ENCODE data around the gene TSPAN5. TPM values are rescaled to one million over a fixed set of nuclear protein-coding genes. Genes with fewer than 3 reads are reported as not detected.

Gene TSPAN5
- total RNA-seq, 6 experiments from 2014 or later: 59.6 to 75.4 (median 67.6) TPM

DNA sequence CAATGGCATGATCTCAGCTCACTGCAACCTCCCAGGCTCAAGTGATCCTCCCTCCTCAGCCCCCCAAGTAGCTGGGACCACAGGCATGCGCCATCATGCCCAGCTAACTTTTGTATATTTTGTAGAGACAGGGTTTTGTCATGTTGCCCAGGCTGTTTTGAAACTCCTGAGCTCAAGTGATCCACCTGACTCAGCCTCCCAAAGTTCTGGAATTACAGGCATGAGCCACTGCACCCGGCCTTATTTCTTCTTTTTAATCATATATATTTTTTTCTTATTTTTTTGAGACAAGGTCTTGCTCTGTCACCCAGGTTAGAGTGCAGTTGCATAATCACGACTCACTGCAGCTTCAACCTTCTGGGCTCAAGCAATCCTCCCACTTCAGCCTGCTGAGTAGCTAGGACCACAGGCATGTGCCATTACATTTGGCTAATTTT lies 184.0 kb downstream of the TSPAN5 start:
- DNase-seq: peak; percentile 82
- H3K27ac Mint-ChIP-seq: peak overlapping the region; percentile 85
- H3K4me1 Mint-ChIP-seq (ENCODE audit: low read depth): peaks cover 51% of the 10 kb centered on the region
- H3K27me3 Mint-ChIP-seq (ENCODE audit: insufficient read depth): peaks cover 5% of the 10 kb centered on the region
- H3K9me3 Mint-ChIP-seq: no peaks in the 10 kb centered on the region
- peak overlapping the region; percentile 58 for H3K4me3 Mint-ChIP-seq
- H3K36me3 Mint-ChIP-seq (ENCODE audit: low read depth): peaks cover 70% of the 10 kb centered on the region
- TF ChIP-seq, protein P1, sequence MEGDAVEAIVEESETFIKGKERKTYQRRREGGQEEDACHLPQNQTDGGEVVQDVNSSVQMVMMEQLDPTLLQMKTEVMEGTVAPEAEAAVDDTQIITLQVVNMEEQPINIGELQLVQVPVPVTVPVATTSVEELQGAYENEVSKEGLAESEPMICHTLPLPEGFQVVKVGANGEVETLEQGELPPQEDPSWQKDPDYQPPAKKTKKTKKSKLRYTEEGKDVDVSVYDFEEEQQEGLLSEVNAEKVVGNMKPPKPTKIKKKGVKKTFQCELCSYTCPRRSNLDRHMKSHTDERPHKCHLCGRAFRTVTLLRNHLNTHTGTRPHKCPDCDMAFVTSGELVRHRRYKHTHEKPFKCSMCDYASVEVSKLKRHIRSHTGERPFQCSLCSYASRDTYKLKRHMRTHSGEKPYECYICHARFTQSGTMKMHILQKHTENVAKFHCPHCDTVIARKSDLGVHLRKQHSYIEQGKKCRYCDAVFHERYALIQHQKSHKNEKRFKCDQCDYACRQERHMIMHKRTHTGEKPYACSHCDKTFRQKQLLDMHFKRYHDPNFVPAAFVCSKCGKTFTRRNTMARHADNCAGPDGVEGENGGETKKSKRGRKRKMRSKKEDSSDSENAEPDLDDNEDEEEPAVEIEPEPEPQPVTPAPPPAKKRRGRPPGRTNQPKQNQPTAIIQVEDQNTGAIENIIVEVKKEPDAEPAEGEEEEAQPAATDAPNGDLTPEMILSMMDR (IDR thresholded peaks at IDR 0.05): no peak

DNA sequence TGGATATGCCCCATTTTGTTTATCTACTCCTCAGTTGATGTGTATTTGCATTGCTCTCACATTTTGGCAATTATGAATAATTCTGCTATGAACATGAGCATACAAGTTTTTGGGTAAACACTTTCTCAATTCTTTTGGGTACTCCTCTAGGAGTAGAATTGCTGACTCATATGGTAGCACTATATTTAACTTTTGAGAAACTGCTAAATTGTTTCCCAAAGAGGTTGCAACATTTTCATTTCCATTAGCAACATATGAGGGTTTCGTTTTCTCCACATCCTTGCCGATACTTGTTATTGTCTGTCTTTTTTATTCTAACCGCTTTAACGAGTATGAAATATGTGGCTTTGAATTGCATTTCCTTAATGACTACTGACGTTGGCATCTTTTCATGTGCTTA lies 185.4 kb downstream of the TSPAN5 start:
- Mint-ChIP-seq H3K27ac (peak overlapping the region; percentile 23; the same call in 1 of the 2 replicates), H3K27me3 (ENCODE audit: insufficient read depth) (peaks cover 5% of the 10 kb centered on the region), H3K4me1 (ENCODE audit: low read depth) (peaks cover 54% of the 10 kb centered on the region), H3K4me3 (no peak overlapping the region), H3K36me3 (ENCODE audit: low read depth) (peaks cover 58% of the 10 kb centered on the region), H3K9me3 (no peaks in the 10 kb centered on the region)
- TF ChIP-seq, protein P1 (IDR thresholded peaks at IDR 0.05): no peak
- DNase-seq: no peak

DNA sequence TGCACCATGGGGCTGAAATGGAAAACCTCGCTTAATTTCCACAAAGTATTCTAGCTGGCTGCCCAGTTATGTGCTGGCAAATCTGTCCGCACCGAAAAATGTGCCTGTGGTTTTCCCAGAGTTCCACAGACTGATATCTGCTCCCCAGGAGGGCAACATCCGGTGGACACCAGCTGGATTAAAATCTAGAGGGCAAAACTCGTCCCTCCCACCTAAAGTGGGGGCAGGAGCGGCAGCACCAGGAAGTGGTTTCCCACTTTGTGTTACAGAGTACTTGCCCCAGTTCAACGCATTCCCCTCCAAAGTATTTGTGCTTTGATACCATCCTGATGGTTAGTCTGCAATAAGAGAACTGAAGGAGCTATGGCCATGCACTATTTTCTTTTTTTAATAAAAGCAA lies 187.6 kb downstream of the TSPAN5 start:
- DNase-seq: no peak
- H3K4me3 Mint-ChIP-seq: no peak overlapping the region
- H3K9me3 Mint-ChIP-seq: no peaks in the 10 kb centered on the region
- H3K36me3 Mint-ChIP-seq (ENCODE audit: low read depth): peaks cover 45% of the 10 kb centered on the region
- H3K27ac Mint-ChIP-seq: no peak overlapping the region
- peaks cover 10% of the 10 kb centered on the region for H3K27me3 Mint-ChIP-seq (ENCODE audit: insufficient read depth)
- TF ChIP-seq, protein P1 (IDR thresholded peaks at IDR 0.05): no peak
- peaks cover 74% of the 10 kb centered on the region for H3K4me1 Mint-ChIP-seq (ENCODE audit: low read depth)

DNA sequence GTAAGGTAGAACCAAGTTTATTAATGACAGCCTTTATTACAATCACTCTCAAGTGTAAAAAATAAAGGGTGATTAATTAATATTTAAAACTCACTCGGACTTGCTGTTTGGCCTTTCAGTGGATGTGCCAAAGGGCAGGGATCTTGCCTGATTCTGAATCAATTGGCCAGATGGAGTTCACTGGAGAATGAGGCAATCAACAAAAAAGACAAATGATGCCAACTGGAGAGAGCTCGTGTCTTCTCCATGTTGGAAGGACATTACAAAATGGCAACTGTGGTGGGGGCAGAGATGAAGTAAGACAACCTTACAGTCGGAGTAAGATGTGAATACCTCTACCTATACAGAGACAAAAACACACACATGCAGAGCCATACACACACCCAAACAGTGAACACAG lies 188.0 kb downstream of the TSPAN5 start:
- Mint-ChIP-seq H3K4me3 (no peak overlapping the region), H3K27ac (no peak overlapping the region; the same call in none of the 2 replicates), H3K4me1 (ENCODE audit: low read depth) (peaks cover 73% of the 10 kb centered on the region), H3K36me3 (ENCODE audit: low read depth) (peaks cover 44% of the 10 kb centered on the region), H3K9me3 (no peaks in the 10 kb centered on the region), H3K27me3 (ENCODE audit: insufficient read depth) (peaks cover 10% of the 10 kb centered on the region)
- TF ChIP-seq, protein P1 (IDR thresholded peaks at IDR 0.05): no peak
- no peak for DNase-seq

DNA sequence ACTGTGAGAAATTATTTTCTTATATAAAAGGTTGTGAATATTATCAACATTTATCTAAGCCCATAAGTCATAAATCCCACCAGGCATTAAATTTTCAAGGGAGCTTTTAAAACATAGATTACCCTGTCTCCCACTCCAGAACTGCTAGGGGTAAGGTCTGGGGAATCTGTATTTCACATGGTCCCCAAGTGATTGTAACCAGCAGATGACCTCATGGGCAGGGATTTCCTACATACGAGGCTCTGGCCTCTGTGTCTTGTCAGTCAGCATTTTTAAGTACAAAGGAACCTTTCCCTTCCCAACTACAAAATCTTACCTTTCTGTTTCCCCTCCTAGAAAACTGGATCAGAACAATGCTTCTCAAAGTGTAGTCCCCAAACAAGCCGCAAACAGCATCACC lies 188.6 kb downstream of the TSPAN5 start:
- Mint-ChIP-seq H3K4me1 (ENCODE audit: low read depth) (peaks cover 67% of the 10 kb centered on the region), H3K27ac (peak overlapping the region; percentile 92), H3K36me3 (ENCODE audit: low read depth) (peaks cover 40% of the 10 kb centered on the region), H3K4me3 (no peak overlapping the region), H3K27me3 (ENCODE audit: insufficient read depth) (peaks cover 10% of the 10 kb centered on the region), H3K9me3 (no peaks in the 10 kb centered on the region)
- TF ChIP-seq, protein P1 (IDR thresholded peaks at IDR 0.05): no peak
- no peak for DNase-seq

DNA sequence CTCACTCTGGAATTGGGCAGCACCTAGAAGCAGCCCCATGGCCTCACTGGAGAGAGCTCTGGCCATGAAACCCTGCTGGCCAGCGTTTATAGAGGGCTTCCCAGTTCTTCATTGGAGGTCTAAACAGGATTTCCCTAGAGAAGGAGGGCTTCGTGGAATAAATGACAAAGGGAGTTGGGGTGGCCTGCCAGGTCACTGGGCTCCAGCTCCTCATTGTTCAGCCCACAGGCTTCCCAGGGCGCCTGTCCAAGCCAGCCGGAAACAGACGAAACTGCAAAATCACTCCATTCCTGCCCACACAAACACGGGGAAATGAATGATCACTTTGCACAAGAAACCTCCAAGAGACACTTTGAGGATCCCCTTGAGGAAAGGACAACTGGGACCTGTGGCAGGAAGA lies 189.7 kb downstream of the TSPAN5 start:
- peaks cover 56% of the 10 kb centered on the region for H3K4me1 Mint-ChIP-seq (ENCODE audit: low read depth)
- TF ChIP-seq, protein P1 (IDR thresholded peaks at IDR 0.05): no peak
- DNase-seq: peak; percentile 32
- H3K9me3 Mint-ChIP-seq: no peaks in the 10 kb centered on the region
- H3K4me3 Mint-ChIP-seq: peak overlapping the region; percentile 56
- H3K36me3 Mint-ChIP-seq (ENCODE audit: low read depth): peaks cover 34% of the 10 kb centered on the region
- peaks cover 10% of the 10 kb centered on the region for H3K27me3 Mint-ChIP-seq (ENCODE audit: insufficient read depth)
- H3K27ac Mint-ChIP-seq: peak overlapping the region; percentile 92

All from HFFc6 (cell line).